ENCODE measurements around the gene FBN2.
A peak's percentile ranks its signal among the peaks of the same experiment; 100 is the strongest.

Gene FBN2

GRCh38 chr5:128241051-128241695 lies 296.9 kb downstream of the FBN2 start:
- peak; percentile 71 for DNase-seq

- peak; percentile 74 for DNase-seq
Observed at GRCh38 chr5:128237546-128237945, 300.5 kb downstream of the FBN2 start.

DNA sequence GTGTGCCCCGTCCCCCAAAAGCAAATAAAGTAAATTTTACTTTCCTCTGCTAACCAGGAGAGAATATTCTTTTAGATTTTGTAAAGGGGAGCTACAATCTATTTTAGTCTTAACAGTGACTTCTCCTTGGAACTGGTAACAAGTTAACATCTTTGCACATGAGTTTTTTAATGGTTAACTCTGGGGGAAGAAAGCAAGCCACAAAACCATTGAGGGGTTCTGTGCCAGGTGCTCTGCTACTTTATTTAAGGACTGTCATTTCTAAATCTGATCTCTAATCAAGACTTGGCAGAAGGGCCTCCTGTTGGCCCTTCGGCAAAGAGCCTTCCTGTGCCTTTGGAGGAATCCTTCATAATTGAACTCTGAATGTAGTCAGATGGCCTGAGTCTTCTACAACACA lies 301.0 kb downstream of the FBN2 start:
- DNase-seq = no peak

DNA sequence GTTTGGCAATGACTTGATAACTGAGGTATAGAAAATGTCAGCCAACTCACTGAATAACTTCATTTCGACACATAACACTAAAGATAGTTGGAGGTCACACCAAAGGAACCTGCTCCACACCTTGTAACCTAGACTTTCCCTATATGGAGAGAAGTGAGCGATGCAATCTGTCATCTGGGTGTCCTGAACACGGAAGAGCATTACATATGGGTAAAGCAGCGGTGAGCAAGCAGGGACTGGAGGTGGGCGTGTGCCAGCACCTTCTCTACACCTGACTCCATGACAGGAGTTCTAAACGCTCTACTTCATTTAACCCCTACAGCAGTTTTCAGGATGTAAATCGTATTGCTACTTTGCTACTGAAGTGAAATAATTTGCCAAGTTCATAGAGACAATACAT lies 301.7 kb downstream of the FBN2 start:
- DNase-seq = no peak

DNA sequence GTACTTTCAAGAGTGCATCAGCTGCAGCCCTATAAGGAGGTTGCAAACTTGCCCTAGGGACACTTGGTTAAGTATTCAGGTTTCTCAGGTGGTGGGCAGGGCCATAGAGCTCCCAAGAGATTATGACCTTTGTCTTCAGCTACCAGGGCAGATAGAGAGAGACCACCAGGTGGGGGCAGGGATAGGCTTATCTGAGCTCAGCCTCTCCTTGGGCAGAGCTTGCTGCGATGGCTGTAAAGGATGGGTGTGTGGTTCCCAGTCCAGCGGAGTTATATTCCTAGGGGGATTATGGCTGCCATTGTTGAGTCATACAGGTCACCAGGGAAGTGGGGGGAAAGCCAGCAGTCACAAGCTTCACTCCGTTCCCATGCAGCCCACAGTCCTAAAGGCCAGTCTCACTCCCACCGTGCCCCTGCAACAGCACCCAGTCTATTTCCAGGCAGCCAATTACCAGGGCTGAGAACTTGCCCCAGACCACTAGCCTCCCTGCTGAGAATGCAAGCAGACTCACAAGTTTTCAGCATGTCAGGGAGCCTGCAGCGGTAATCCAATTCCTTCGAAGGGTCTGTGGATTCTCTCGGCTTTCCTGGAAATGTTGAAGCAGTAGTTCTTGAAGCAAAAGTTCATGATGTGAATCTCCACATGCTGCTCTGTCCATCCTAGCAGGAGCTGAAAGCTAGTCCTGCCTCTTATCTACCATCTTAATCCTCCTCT lies 303.0 kb downstream of the FBN2 start:
- DNase-seq = no peak

DNA sequence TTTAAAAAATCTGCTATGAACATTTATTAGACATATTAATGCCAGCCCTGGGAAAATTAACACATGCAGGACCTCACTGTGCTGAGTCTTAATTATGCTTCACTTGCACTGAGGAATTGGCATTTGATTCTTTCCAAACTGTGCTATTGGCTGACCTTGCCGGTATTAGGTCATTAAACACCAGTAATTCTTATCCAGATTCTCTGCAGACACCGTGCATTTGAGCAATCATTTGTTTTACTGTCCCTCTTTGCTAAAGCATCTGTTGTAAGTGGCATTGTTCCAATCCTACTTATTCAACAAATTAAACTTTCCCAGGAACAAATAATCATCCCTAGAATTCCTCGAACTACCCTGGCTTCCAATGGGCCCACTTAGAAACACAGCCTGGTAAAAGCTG lies 309.5 kb downstream of the FBN2 start:
- DNase-seq = peak; percentile 56

DNA sequence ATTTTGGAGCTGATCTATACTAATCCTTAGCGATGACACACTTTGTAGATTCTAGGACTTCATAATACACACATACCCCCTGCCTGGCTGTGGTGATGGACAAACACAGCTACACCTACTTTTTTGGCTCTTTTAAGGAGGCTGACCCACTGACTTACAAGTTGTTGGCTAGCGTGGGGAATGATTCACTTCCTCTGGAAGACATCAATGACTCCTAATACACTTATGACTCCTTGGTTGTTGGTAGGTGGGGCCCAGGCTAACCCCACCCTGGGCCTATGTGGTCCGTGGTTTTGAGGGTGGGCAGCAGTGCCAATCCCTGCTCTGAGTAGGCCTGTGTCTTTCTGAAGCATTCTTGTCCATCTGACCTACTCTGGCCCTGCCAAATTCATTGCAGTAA lies 310.0 kb downstream of the FBN2 start:
- DNase-seq = peak; percentile 89

DNA sequence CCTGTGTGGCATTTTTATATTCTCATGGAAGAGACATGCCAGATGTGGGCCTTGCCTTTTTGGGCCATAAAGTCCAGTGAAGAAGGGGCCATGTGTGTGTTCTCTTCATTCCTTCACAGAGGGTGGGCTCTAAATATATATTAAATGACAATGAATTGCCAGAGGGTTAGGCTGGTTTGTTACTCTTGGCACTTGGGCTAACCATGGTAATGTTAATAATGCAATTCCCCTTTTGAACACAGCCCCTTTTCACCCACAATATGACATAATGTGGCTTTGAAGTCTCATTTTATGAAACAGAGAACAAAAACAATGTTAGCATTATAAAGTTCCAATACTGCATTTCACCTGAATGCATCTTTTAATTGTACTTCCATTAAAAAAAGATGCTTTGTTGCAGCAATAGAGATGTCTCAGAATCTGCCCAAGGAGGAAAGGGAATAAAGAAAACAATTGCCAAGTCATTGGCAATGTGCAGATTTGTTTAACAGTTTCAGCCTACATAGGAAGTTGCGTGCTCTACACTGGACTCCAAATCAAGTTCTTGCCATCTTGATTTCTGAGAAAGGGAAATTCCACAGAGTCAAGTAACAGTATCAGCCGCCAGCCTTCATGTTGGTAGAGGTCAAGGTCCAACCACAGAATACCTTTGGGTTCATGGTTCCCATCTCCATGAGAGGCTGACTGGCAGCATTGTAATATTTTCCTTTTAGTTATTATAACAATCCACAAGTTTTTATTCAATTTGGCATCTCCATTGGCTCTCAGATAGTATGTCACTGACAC lies 312.6 kb downstream of the FBN2 start:
- no peak for DNase-seq

DNA sequence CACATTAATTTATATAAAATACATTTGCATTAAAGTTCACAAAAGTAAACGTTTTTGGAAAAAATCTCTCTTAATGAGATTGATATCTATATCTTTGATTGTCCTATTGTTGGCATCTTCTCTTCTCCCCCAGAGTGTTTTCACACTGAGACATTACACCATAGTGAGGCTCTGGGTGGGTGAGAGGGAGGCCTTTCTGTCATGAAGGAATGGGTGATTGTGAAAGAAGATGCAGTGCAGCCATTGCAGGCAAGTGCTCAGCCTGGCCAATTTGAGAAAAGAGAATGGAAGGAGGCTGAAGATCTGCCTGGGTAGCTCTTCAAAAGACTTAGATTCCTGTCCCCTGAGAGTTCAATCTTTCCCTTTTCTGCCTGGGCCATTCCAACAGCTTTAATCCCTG lies 313.7 kb downstream of the FBN2 start:
- no peak for DNase-seq

DNA sequence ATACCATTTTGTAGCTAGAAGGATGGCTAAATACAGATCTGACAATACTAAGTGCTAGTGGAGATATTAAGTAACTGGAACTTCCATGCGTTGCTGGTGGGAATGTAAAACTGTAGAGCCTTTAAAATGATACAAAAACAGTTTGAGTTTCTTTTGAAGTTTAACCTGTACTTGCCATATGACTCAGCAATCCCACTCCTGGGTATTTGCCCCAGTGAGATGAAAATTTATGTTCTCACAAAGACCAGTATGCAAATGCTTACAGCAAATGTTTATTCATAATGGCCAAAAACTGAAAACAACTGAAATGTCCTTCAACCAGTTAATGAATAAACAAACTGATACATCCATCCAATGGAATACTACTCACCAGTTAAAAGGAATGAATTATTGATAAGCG lies 317.2 kb downstream of the FBN2 start:
- no peak for DNase-seq

DNA sequence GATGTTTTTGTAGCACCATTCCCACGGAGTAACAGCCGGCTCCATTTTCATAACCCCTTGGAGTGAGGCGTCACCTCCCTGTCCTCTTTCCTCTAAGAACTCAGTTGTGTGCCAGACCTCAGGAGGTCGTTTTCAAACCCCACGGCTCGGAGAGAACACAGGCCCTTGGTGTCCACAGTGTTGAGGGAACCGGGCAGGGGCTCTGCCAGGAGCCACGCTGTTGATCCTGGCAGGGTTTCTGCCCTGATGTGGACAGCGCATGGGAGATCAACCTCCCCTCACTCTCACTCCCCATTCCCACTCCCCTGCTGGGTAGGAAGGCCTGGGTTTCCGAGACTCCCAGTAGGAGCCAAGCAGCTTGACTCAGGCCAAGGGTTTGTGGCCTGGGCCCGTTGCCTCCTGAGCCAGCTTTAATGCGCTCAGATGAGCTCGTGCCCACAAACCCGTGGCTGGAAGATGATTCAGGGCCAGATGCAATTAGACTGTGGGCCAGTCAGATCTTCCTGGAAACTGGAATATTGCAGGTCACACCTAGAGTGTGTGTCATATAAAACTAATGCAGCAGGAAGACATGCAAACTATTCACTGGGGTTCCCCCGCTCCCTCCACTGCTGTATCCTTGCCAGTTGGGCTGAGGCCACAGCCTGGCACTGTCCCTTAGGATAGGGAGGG lies 321.0 kb downstream of the FBN2 start:
- peak; percentile 81 for DNase-seq

DNA sequence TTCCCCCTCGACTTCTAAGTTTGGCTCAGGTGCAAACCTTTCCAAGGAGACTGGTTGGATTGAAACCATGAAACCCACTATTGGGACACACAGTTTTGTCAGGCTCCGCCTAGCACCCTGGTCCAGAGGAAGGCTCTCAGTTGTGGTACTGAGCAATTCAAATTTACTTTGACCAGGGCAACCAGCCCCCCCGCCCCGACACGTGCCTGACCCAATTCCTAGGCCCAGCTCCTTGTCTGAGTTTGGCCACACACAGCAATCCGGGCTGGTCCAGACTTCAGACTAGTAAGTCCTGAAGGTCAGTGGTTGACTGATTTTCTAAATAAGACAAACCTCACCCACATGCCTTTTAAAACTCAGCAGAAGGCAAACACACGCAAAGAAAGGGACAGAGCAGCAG lies 321.8 kb downstream of the FBN2 start:
- no peak for DNase-seq

DNA sequence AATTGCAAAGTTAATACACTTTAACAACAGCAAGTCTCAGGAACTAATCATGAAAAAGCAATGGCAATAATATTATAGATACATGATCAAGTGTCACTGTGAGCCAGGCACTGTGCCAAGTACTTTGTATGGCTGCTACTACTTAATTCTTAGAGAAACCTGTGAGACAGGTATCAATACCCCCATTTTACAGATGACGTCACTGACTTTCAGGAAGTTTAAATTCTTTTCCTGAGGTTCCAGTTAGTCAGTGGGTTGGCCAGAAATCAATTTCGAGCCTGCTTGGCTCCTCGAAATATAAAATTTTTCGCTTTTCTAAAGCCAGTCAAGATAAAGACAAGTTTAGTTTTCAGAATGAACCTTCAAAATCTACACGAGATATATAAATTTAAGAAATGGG lies 324.2 kb downstream of the FBN2 start:
- DNase-seq = no peak

DNA sequence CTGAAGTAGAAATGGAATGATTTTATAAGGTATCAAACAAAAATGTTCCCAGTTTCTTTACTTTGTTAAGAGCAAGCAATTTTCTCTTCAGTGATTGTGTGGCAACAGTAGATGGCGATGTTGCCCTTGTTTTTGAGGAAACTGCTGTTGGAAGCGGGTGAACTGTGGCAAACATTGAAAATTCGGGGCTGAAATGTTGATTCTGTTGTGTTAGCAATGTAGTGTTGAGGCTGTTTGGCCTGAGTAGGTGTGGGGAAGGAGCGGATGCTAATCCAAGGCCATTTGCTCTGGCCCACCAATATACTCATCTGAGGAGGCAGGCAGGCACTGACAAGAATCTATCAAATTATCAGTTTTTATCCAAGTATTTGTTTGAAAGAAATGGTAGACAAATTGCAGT lies 324.7 kb downstream of the FBN2 start:
- peak; percentile 72 for DNase-seq

- DNase-seq = no peak
Observed at GRCh38 chr5:128212191-128212806, 325.7 kb downstream of the FBN2 start.

GRCh38 chr5:128208436-128208835 lies 329.6 kb downstream of the FBN2 start:
- DNase-seq = no peak

All from fibroblast of upper back skin (primary cell).